Left ventricle myocardium inferior (tissue), 1 donor: ENCODE data around the gene KCTD18. TPM values are rescaled to one million over a fixed set of nuclear protein-coding genes. Genes with fewer than 3 reads are reported as not detected.
A peak's percentile ranks its signal among the peaks of the same experiment; 100 is the strongest.

Source experiments
- DNase-seq: peaks from one replicate; pipeline ENCODE4 v3.0.0-alpha.2; 2020
- H3K27ac ChIP-seq: fragments of 200-600 bp; replicated peaks from 2 replicates; pipeline ENCODE4 v1.8.0; 2021
- H3K27me3 ChIP-seq: fragments of 200-600 bp; 2 replicates; pipeline ENCODE4 v1.8.0; 2021; ENCODE audit warnings: low read depth
- H3K36me3 ChIP-seq: fragments of 200-600 bp; 2 replicates; pipeline ENCODE4 v1.8.0; 2021
- H3K4me1 ChIP-seq: fragments of 200-600 bp; 2 replicates; pipeline ENCODE4 v1.8.0; 2021
- H3K4me3 ChIP-seq: fragments of 200-600 bp; 2 replicates; pipeline ENCODE4 v1.8.0; 2021; ENCODE audit warnings: mild to moderate bottlenecking, moderate library complexity
- H3K9me3 ChIP-seq: fragments of 200-600 bp; replicated peaks from 2 replicates; pipeline ENCODE4 v1.8.0; 2021
- intact Hi-C: fragments of 100-400 bp; cut with micrococcal nuclease; formaldehyde crosslinking; loops from one replicate; pipeline ENCODE4 v1.11.0; 2022
- total RNA-seq: library from RNA; stranded (reverse); fragmentation: NEBNext Ultra II Directional; extraction: Animal tissue kit (Norgen Biotek cat#: 25700); gene quantifications from one replicate; pipeline ENCODE4 v1.2.1, GENCODE V29; 2021
- TF ChIP-seq, protein P1 (sequence below): fragments of 200-600 bp; IDR thresholded peaks from 2 replicates; pipeline ENCODE4 v1.8.0; 2021; ENCODE audit warnings: antibody characterized with exemption, mild to moderate bottlenecking, borderline replicate concordance
- donor health status: DM: no; HTN: yes; CAD: no; lungs with severe emphysema.

Gene KCTD18
- total RNA-seq, 1 donor from 2014 or later: 9.4 TPM

DNA sequence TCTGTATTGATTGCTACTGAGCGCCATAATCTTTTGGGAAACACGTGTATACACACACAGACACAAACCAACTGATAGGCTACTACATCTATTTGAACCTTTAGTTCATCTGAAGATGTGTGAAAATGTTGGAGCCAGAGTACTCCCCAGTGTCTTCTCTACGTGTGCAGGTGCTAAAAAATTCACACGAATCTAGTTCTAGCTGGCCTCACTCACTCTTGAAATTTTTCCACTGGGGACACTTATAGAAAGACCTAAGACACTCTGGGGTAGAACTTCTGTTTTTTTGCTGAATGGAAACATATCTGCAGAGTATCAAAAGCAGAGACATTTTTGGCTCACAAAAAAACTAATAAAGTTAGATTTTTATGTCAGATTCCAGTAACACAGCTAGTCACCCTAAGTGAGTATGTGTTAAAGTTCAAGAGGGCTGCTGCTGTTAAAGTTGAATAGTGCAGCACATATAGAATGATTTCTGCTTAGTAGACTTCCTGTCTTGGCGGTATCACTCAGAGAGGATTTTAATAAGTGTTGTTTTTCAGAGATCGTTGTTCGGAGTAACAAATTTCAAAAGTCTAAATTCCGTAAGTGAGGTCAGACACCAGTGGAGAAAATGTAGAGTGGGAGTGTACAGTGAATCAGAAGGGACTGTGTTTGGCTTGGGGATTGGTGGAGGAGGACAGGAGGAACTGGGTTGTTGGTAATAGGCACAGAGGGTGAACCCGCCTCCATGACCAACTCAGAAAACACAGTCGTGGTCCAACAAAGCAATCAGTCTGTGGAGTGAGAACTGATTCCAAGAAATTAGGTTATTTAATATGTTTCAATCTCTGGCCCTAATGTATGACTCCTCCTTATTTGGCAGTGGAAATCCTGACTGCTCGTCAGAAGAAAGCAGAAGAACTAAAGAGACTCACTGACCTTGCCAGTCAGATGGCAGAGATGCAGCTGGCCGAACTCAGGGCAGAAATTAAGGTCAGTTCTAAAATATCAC, 43.1 kb downstream of the KCTD18 start:
- H3K36me3 ChIP-seq: peaks cover 65% of the 10 kb centered on the region
- H3K4me1 ChIP-seq: peaks cover 13% of the 10 kb centered on the region
- no peaks in the 10 kb centered on the region for H3K9me3 ChIP-seq
- H3K27ac ChIP-seq: peak overlapping the region; percentile 52
- no peaks in the 10 kb centered on the region for H3K27me3 ChIP-seq
- H3K4me3 ChIP-seq: peak overlapping the region; percentile 1
- intact Hi-C loops: no loop called here
- DNase-seq: no peak
- TF ChIP-seq, protein P1, sequence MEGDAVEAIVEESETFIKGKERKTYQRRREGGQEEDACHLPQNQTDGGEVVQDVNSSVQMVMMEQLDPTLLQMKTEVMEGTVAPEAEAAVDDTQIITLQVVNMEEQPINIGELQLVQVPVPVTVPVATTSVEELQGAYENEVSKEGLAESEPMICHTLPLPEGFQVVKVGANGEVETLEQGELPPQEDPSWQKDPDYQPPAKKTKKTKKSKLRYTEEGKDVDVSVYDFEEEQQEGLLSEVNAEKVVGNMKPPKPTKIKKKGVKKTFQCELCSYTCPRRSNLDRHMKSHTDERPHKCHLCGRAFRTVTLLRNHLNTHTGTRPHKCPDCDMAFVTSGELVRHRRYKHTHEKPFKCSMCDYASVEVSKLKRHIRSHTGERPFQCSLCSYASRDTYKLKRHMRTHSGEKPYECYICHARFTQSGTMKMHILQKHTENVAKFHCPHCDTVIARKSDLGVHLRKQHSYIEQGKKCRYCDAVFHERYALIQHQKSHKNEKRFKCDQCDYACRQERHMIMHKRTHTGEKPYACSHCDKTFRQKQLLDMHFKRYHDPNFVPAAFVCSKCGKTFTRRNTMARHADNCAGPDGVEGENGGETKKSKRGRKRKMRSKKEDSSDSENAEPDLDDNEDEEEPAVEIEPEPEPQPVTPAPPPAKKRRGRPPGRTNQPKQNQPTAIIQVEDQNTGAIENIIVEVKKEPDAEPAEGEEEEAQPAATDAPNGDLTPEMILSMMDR: no peak

DNA sequence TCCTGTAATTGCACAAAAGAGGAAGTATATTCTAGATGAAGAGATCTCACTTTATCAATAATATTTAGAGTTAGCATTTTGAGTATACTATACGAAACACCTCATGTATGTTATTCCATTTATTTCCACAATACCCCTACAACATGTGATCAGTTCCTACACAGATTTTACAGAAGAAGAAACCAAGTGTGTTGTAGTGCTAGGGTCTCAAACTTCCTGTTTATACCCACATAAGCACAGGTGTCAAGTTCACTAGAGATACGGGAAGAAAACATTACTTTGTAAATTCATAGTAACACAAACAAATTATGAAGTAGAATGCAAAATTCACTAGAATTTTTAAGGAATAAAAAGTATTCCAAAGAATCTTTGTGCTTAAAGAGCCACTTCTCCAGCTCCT, 46.4 kb downstream of the KCTD18 start:
- Histone ChIP-seq H3K36me3 (peaks cover 58% of the 10 kb centered on the region), H3K4me1 (peaks cover 8% of the 10 kb centered on the region), H3K27me3 (no peaks in the 10 kb centered on the region), H3K4me3 (no peak overlapping the region), H3K27ac (no peak overlapping the region), H3K9me3 (no peaks in the 10 kb centered on the region)
- DNase-seq: no peak
- intact Hi-C loops: no loop called here
- TF ChIP-seq, protein P1: no peak

DNA sequence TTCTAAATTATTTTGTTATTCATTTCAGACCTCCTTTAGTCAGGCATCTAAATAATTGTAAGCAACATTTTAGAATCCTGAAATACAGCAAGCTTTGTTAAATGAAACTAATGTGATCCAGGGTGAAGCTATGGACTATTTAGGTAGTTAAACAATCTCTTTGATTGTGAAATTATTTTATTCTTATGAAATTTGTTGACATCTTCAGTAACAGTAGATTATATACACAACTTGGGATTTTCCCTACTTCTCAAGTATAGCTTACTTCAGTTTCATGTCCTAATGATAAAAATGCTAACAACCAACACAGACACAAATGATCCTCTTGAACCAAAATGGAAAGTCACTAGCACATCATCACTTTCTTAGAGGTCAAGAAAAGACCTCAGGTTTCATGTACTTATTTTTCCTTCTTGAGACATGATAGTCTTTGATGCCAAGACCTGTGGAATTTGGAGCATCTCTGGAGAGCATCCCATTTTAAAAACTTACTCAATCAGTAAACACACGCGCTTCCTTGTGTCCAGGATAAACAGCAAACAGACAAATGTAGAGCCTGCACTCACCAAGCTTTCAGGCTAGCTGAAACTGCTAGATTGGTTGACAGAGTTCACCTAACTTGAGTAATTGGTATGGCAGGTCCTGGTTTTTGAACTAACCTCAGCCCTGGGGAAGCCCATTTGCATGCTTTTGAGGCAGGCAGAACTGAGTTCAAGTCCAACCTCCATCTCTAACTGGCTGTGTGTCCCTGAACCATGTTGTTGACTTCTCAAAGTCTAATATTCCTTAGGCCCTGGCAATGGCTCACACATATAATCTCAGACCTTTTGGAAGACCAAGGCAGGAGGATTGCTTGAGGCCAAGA, 47.8 kb downstream of the KCTD18 start:
- Histone ChIP-seq H3K27ac (no peak overlapping the region), H3K36me3 (peaks cover 46% of the 10 kb centered on the region), H3K9me3 (no peaks in the 10 kb centered on the region), H3K4me3 (no peak overlapping the region), H3K4me1 (peaks cover 6% of the 10 kb centered on the region), H3K27me3 (no peaks in the 10 kb centered on the region)
- no peak for DNase-seq
- TF ChIP-seq, protein P1: no peak
- intact Hi-C loops: no loop called here

DNA sequence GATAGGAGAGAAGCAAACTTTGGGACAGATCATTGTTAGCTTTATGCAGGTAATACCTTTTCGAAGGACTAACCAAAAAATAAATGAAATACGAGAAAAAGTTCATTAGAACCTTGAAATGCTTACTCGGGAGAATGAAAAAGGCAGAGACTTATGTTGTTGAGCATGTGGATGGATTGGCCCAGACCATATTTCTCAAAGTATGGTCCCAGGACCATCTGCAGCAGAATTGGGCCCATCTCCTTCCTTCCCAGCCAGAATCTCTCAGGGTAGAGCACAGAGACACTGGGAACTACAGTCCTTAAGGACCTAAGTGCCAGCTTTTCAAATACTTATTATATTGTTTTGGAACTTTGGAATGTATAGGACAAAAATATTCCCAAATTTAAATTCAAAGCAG, 50.8 kb downstream of the KCTD18 start:
- TF ChIP-seq, protein P1: no peak
- Histone ChIP-seq H3K4me1 (peaks cover 30% of the 10 kb centered on the region), H3K27ac (no peak overlapping the region), H3K27me3 (no peaks in the 10 kb centered on the region), H3K4me3 (no peak overlapping the region), H3K36me3 (peaks cover 34% of the 10 kb centered on the region), H3K9me3 (no peaks in the 10 kb centered on the region)
- intact Hi-C loops: no loop called here
- no peak for DNase-seq

DNA sequence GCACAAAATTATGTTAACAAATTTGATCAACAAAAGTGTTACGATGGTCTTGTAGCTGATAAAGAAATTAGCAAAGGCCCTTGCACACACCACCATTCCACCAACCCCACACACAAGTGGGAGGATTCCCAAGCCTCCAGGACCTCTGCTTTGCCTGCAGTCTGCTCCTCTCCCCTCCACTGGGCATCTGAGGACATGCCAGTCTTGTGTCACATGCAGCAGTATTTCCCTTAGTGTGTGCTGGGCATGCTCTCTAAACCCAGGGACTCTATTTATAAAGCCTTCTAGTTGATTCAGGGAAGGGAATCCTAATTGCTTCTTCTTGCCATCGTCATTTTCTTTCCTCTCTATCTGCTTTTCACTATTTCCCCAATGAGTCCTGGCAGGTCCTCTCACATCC, 53.3 kb downstream of the KCTD18 start:
- Histone ChIP-seq H3K27me3 (no peaks in the 10 kb centered on the region), H3K27ac (peak overlapping the region; percentile 2), H3K4me1 (peaks cover 30% of the 10 kb centered on the region), H3K4me3 (no peak overlapping the region), H3K36me3 (peaks cover 22% of the 10 kb centered on the region), H3K9me3 (no peaks in the 10 kb centered on the region)
- DNase-seq: no peak
- intact Hi-C loops: no loop called here
- TF ChIP-seq, protein P1: no peak
